ENCODE data around the gene HOXB8.

Gene HOXB8

DNA sequence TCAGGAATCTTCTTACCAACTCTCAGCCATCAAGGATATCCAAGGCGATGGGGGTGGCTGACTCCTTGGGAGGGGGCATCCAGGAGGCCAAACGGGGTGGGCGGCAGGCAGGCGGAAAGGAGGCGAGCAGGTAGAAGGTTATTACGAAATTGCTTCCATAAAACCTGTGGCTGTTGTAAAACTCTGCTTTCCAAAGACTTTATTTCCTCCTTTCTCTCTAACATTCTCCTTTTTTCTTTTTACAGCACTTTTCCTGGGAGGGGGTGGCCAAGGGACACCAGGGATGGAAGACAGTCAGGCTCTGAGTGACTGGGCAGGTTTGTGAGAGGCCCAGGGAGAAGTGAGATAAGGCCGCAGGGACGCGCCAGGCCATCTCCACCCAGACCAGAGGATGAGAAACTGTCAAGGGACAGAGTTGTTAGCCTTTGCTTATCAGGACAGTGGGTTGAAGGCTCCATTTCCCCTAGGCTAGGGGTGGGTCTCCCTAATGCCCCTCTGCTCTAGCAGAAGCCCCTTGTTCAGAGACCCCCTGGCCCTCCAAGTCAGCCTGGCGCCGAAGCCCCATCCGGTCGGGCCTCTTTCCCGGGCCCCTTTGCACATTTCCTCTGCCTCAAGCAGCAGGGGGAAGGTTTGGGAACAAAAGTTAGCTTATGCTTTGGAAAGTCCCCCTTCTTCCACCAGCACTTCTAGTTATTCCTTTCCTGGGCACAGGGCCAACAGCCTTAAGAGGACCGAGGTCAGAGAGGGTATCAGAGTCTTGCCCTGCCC, 16.0 kb upstream of the HOXB8 start:
- DNase-seq (ENCODE audit: low read depth) = no peak
- TF ChIP-seq, protein P1, sequence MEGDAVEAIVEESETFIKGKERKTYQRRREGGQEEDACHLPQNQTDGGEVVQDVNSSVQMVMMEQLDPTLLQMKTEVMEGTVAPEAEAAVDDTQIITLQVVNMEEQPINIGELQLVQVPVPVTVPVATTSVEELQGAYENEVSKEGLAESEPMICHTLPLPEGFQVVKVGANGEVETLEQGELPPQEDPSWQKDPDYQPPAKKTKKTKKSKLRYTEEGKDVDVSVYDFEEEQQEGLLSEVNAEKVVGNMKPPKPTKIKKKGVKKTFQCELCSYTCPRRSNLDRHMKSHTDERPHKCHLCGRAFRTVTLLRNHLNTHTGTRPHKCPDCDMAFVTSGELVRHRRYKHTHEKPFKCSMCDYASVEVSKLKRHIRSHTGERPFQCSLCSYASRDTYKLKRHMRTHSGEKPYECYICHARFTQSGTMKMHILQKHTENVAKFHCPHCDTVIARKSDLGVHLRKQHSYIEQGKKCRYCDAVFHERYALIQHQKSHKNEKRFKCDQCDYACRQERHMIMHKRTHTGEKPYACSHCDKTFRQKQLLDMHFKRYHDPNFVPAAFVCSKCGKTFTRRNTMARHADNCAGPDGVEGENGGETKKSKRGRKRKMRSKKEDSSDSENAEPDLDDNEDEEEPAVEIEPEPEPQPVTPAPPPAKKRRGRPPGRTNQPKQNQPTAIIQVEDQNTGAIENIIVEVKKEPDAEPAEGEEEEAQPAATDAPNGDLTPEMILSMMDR (conservative IDR thresholded peaks at IDR 0.05; ENCODE audit: control insufficient read depth, insufficient read depth, low read depth, low read length) = no peak
- no peak overlapping the region for H3K4me3 ChIP-seq (ENCODE audit: control insufficient read depth, low read depth, low read length)

DNA sequence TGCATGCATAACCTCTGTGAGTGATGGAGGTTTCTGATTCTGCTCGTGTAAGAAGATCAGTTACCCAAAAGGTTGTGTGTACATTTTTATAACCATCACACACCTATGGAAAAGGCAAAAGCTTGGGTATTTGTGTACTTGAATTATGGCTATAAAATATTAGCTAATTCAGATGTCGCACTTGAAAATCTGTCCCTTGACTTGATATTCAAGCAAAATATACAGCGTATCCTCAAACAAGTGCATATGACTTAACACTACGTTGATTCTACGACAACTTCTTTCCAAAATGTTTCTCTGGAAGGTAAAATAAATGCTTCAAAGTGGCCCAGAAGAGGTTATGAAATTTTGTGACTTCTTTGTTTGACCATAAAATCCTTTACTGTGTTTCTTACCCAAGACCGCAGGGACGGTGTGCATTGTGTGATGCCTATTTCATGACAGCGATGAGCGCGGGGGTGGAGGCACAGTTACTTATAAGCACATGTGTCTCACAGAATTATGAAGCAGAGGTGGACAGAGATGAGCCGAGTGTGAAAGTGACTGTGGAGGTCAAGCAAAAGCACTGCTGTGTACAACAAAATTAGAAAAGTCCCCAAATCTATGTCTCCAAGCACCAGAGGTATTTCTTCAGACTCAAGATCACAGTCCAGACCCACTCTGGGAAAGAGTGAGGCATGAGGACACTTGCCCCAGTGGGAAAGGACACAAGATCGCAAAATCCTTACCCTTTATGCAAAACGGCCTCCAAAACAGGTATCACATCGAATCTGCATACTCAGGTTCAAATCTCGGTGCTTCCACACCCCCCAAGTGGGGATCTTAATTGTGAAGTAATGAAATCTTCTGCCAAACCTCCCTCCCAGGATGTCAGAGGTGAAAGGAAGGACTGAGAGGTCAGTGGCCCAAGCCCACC, 15.2 kb upstream of the HOXB8 start:
- no peak for DNase-seq (ENCODE audit: low read depth)
- TF ChIP-seq, protein P1 (conservative IDR thresholded peaks at IDR 0.05; ENCODE audit: control insufficient read depth, insufficient read depth, low read depth, low read length) = no peak
- no peak overlapping the region for H3K4me3 ChIP-seq (ENCODE audit: control insufficient read depth, low read depth, low read length)

DNA sequence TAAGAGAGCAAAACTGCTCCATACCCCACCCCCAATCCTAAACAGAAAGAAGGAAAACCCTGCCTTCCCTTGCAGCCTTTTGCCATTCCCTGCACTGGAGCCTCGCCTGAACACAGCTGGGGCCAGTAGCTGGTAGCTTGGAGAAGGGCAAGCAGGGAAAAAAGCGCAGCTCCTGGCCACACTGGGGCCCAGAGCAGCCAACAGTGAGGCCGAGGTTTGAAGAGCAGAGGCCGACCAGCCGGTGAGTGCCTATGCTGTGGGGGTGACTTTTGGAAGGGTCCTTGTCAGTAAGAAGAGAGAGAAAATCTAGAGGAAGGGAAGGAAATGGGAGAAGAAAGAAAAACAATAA, 14.3 kb upstream of the HOXB8 start:
- no peak for DNase-seq (ENCODE audit: low read depth)
- H3K4me3 ChIP-seq (ENCODE audit: control insufficient read depth, low read depth, low read length) = no peak overlapping the region
- TF ChIP-seq, protein P1 (conservative IDR thresholded peaks at IDR 0.05; ENCODE audit: control insufficient read depth, insufficient read depth, low read depth, low read length) = no peak

DNA sequence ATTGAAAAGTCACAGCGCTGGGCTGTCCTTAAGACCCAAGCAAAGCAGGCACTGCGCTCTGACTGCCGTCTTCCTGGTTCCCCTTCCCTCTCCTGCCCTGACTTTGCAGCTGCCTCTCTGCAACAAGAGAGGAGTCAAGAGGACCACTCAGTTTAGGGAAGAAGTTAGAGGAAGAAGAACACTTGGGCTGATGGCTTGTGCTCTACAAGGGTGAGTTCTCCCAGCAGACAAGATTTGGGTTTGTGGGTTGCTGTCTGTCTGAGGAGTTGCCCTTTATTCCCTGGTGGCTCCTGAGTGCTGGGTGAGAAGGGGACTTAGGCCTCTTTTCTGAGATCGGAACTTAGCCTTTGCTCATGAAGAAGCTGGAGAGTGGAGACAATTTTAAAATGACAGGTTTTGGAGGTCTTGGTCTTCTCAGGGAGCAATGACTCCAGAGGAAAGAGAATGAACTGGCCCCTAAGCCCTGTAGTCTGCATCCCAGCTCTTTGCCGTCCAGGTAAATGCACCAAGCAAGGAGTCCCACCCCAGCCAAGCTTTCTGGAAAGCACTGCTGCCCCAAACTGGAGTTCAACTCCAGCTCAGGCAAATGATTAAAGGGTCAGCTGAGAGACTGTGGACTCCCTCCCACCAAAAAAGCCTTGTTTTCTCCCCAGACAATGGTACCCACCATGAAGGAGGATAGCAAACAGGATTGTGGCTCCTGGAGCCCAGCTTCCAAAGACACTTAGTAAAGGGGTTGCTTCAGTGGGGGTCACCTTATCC, 13.7 kb upstream of the HOXB8 start:
- H3K4me3 ChIP-seq (ENCODE audit: control insufficient read depth, low read depth, low read length) = no peak overlapping the region
- TF ChIP-seq, protein P1 (conservative IDR thresholded peaks at IDR 0.05; ENCODE audit: control insufficient read depth, insufficient read depth, low read depth, low read length) = no peak
- DNase-seq (ENCODE audit: low read depth) = no peak

DNA sequence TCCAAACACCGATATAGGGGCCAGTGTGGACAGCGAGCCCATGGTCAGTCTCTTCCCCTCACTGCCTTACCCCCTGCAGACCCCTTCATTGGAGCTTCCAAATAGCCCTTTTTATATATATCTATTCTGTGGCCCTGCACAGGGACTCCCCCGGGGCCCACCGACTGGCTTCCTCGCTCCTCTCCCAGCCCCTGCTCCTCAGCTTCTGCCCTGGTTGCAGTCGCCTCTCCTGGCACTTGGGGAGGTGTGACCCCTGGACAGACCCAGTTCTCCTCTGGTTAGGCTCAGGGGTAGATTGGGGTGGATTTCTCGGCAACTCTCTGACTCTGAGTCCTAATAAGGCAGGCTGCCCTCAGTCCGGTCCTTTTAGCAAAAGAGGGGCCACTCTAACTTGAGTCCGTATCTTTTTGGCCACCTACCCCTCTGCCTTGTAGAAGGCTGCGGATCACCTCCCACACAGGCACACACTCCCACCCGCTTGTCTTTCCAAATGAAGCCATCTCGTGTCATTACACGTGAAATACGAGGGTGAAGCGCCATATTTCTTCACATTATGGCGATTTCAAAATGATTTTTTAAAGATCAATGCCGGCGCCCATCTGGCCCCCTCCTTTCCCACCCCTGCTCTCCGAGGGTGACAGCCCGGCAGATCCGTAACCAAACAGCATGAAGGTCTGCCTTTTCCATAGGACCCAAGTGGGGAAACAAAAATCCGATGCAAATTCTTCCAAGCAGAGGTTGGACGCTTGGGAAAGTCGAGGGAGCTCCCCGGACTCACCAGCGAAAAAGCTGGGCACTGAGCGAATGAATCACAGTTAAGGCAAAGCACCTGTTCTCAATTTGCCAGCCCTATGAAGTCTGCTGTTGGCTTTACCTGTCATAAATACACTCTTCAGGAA, 12.8 kb upstream of the HOXB8 start:
- DNase-seq (ENCODE audit: low read depth) = no peak
- H3K4me3 ChIP-seq (ENCODE audit: control insufficient read depth, low read depth, low read length) = no peak overlapping the region
- TF ChIP-seq, protein P1 (conservative IDR thresholded peaks at IDR 0.05; ENCODE audit: control insufficient read depth, insufficient read depth, low read depth, low read length) = no peak

Data from fibroblast of mammary gland (primary cell).